Duodenal mucosa (tissue), 2 donors: ENCODE data around the gene GRB2.
"Not testable (repeated sequence)": the region's sequence is repeated elsewhere in the genome, so short reads cannot be mapped to it uniquely, and the experiment has no call there.

Experiments used
- H3K27ac ChIP-seq: one replicate; pipeline ENCODE4 v1.7.0; 2013; ENCODE audit warnings: low read depth, low read length
- H3K27me3 ChIP-seq, 2 donors: one replicate each; pipeline ENCODE4 v1.7.0; 2013; ENCODE audit warnings: low read length in 2 of 2, control low read depth in 1 of 2; ENCODE audit not compliant: insufficient read depth in 2 of 2, control insufficient read depth in 1 of 2
- H3K36me3 ChIP-seq, 2 donors: one replicate each; pipeline ENCODE4 v1.7.0; 2013; ENCODE audit warnings: low read length in 2 of 2, control low read depth in 1 of 2; ENCODE audit not compliant: insufficient read depth in 2 of 2, control insufficient read depth in 1 of 2
- H3K4me1 ChIP-seq, 2 donors: one replicate each; pipeline ENCODE4 v1.7.0; 2013; ENCODE audit warnings: low read length in 2 of 2, control low read depth in 1 of 2; ENCODE audit not compliant: insufficient read depth in 2 of 2, control insufficient read depth in 1 of 2
- H3K4me3 ChIP-seq, 2 donors: one replicate each; pipeline ENCODE4 v1.7.0; 2013; ENCODE audit warnings: low read length in 2 of 2, low read depth in 1 of 2
- H3K9ac ChIP-seq, 2 donors: one replicate each; pipeline ENCODE4 v1.7.0; 2013; ENCODE audit warnings: low read length in 2 of 2, low read depth in 1 of 2
- H3K9me3 ChIP-seq, 2 donors: one replicate each; pipeline ENCODE4 v1.7.0; 2013; ENCODE audit warnings: low read length in 2 of 2, control low read depth in 1 of 2; ENCODE audit not compliant: control insufficient read depth in 1 of 2

GRB2 gene

GRCh38 chr17:75439287-75439686 is 33.8 kb upstream of the GRB2 start:
- Histone ChIP-seq H3K9me3 (no peaks in the 10 kb centered on the region), H3K4me1 (peaks cover 9 to 15% of the 10 kb centered on the region in 2 donors)

GRCh38 chr17:75437404-75437803 is 31.9 kb upstream of the GRB2 start:
- H3K27me3 ChIP-seq, H3K4me3 ChIP-seq, H3K36me3 ChIP-seq, H3K9ac ChIP-seq, H3K27ac ChIP-seq, H3K9me3 ChIP-seq: not testable (repeated sequence)
- H3K4me1 ChIP-seq, result peaks cover 9 to 15% of the 10 kb centered on the region in 2 donors

More at GRCh38 chr17:75439287-75439686, 33.8 kb upstream of the GRB2 start:
- no peaks in the 10 kb centered on the region for H3K36me3 ChIP-seq
- no peak overlapping the region for H3K27ac ChIP-seq
- H3K4me3 ChIP-seq, result no peak overlapping the region
- no peaks in the 10 kb centered on the region for H3K27me3 ChIP-seq
- H3K9ac ChIP-seq, result no peak overlapping the region

- H3K4me3 ChIP-seq, H3K9ac ChIP-seq, H3K27me3 ChIP-seq, H3K9me3 ChIP-seq, H3K36me3 ChIP-seq, H3K27ac ChIP-seq: not testable (repeated sequence)
- H3K4me1 ChIP-seq, result peaks cover 17 to 26% of the 10 kb centered on the region in 2 donors
These were observed 29.0 kb upstream of the GRB2 start for GRCh38 chr17:75434433-75434832.

GRCh38 chr17:75433218-75433783 is 27.8 kb upstream of the GRB2 start:
- no peak overlapping the region for H3K27ac ChIP-seq
- no peaks in the 10 kb centered on the region for H3K27me3 ChIP-seq
- no peaks in the 10 kb centered on the region for H3K9me3 ChIP-seq
- no peak overlapping the region for H3K4me3 ChIP-seq
- no peak overlapping the region for H3K9ac ChIP-seq
- peaks cover 17 to 26% of the 10 kb centered on the region in 2 donors for H3K4me1 ChIP-seq
- no peaks in the 10 kb centered on the region for H3K36me3 ChIP-seq

GRCh38 chr17:75430159-75430974 is 24.9 kb upstream of the GRB2 start:
- Histone ChIP-seq H3K27ac (peak overlapping the region; percentile 20), H3K9ac (no peak overlapping the region), H3K36me3 (no peaks in the 10 kb centered on the region), H3K27me3 (no peaks in the 10 kb centered on the region), H3K4me1 (peaks cover 14 to 21% of the 10 kb centered on the region in 2 donors), H3K4me3 (peak overlapping the region; percentile 17 to 29), H3K9me3 (no peaks in the 10 kb centered on the region)

GRCh38 chr17:75428543-75429469 is 23.3 kb upstream of the GRB2 start:
- H3K4me3 ChIP-seq, result no peak overlapping the region
- H3K9ac ChIP-seq, result no peak overlapping the region
- no peaks in the 10 kb centered on the region for H3K27me3 ChIP-seq
- peak overlapping the region; percentile 37 for H3K27ac ChIP-seq
- peaks cover 8 to 14% of the 10 kb centered on the region in 2 donors for H3K4me1 ChIP-seq
- H3K36me3 ChIP-seq, result no peaks in the 10 kb centered on the region
- H3K9me3 ChIP-seq, result no peaks in the 10 kb centered on the region

- Histone ChIP-seq H3K4me3 (no peak overlapping the region), H3K4me1 (peaks cover 0 to 4% of the 10 kb centered on the region in 2 donors), H3K27me3 (no peaks in the 10 kb centered on the region), H3K9me3 (no peaks in the 10 kb centered on the region), H3K27ac (no peak overlapping the region), H3K36me3 (no peaks in the 10 kb centered on the region), H3K9ac (no peak overlapping the region)
These were observed 13.1 kb upstream of the GRB2 start for GRCh38 chr17:75418531-75418930.

GRCh38 chr17:75417054-75417580 is 11.6 kb upstream of the GRB2 start:
- Histone ChIP-seq H3K36me3 (no peaks in the 10 kb centered on the region), H3K4me3 (no peak overlapping the region), H3K4me1 (peaks cover 0 to 4% of the 10 kb centered on the region in 2 donors), H3K27me3 (no peaks in the 10 kb centered on the region), H3K9me3 (no peaks in the 10 kb centered on the region), H3K9ac (no peak overlapping the region), H3K27ac (no peak overlapping the region)

- Histone ChIP-seq H3K9ac (no peak overlapping the region), H3K27me3 (no peaks in the 10 kb centered on the region), H3K4me1 (peaks cover 0 to 4% of the 10 kb centered on the region in 2 donors), H3K4me3 (no peak overlapping the region), H3K36me3 (no peaks in the 10 kb centered on the region), H3K27ac (no peak overlapping the region), H3K9me3 (no peaks in the 10 kb centered on the region)
These were observed 10.5 kb upstream of the GRB2 start for GRCh38 chr17:75416006-75416405.
